ENCODE measurements around the gene SRSF2.

- TF ChIP-seq CTCF (IDR thresholded peaks at IDR 0.05) (no peak), POLR2A (IDR thresholded peaks at IDR 0.05) (no peak)
Observed at GRCh38 chr17:76772842-76773525, 35.9 kb upstream of the SRSF2 start.

Data from body of pancreas (tissue), 4 donors.